OCI-LY7 (cell line): ENCODE results near the gene CDK19. TPM values are rescaled to one million over a fixed set of nuclear protein-coding genes. Genes with fewer than 3 reads are reported as not detected.

Source experiments
- BruUV-seq: library from RNA; stranded (reverse); fragments of 400-500 nt; replicated peaks from 2 replicates; lab custom pipeline; 2021; lab: Mats Ljungman, UMichigan
- CTCF ChIA-PET: fragments of 300-600 bp; sonication (Branson Sonifier 250); formaldehyde crosslinking; loops from one replicate; lab custom pipeline; 2022; ENCODE audit warnings: antibody characterized with exemption; ENCODE audit not compliant: unreplicated experiment; lab: Charles Lee
- POLR2A ChIA-PET: fragments of 300-600 bp; sonication (Branson Sonifier 250); formaldehyde crosslinking; loops from one replicate; lab custom pipeline; 2022; ENCODE audit warnings: antibody characterized with exemption; lab: Charles Lee
- DNase-seq: peaks from one replicate; pipeline ENCODE4 v3.0.0-alpha.2; 2015; ENCODE audit warnings: low spot score
- H2AFZ ChIP-seq: fragments of 200-600 bp; sonication (generic), shearing (Covaris generic); 2 replicates; pipeline ENCODE4 v1.6.1; 2014; ENCODE audit warnings: mild to moderate bottlenecking, antibody characterized with exemption, low read length, moderate library complexity
- H3K27ac ChIP-seq: fragments of 200-600 bp; sonication (generic); 2 replicates; pipeline ENCODE4 v1.5.1; 2014; ENCODE audit warnings: mixed run types, low read depth, mild to moderate bottlenecking, moderate library complexity, low read length, inconsistent platforms; ENCODE audit not compliant: poor library complexity, severe bottlenecking
- H3K36me3 ChIP-seq: fragments of 200-600 bp; sonication (generic); 2 replicates; pipeline ENCODE4 v1.6.1; 2014; ENCODE audit warnings: mild to moderate bottlenecking, antibody characterized with exemption, low read length, moderate library complexity, mixed read lengths; ENCODE audit not compliant: insufficient read depth
- H3K4me1 ChIP-seq: fragments of 200-600 bp; sonication (generic); 2 replicates; pipeline ENCODE4 v1.5.1; 2014; ENCODE audit warnings: mild to moderate bottlenecking, low read length; ENCODE audit not compliant: insufficient read depth, poor library complexity, severe bottlenecking
- H3K4me2 ChIP-seq: fragments of 200-600 bp; sonication (generic); 2 replicates; pipeline ENCODE4 v1.6.1; 2014; ENCODE audit warnings: mild to moderate bottlenecking, low read length
- H3K4me3 ChIP-seq: fragments of 200-600 bp; sonication (generic); 2 replicates; pipeline ENCODE4 v1.5.1; 2014; ENCODE audit warnings: mild to moderate bottlenecking, low read depth, low read length; ENCODE audit not compliant: poor library complexity, severe bottlenecking
- H3K79me2 ChIP-seq: fragments of 200-600 bp; sonication (generic); 2 replicates; pipeline ENCODE4 v1.6.1; 2016; ENCODE audit warnings: low read depth, mild to moderate bottlenecking, low read length, moderate library complexity, mixed read lengths; ENCODE audit not compliant: insufficient read depth
- H3K9me2 ChIP-seq: fragments of 200-600 bp; sonication (generic); 2 replicates; pipeline ENCODE4 v1.6.1; 2016; ENCODE audit warnings: mild to moderate bottlenecking, low read length, mixed read lengths; ENCODE audit not compliant: insufficient read depth
- H3K9me3 ChIP-seq: fragments of 200-600 bp; sonication (generic); 2 replicates; pipeline ENCODE4 v1.6.1; 2014; ENCODE audit warnings: mild to moderate bottlenecking, mixed run types, low read length, mixed read lengths
- H4K20me1 ChIP-seq: fragments of 200-600 bp; sonication (generic); 2 replicates; pipeline ENCODE4 v1.6.1; 2014; ENCODE audit warnings: mild to moderate bottlenecking, antibody characterized with exemption, low read length, moderate library complexity, mixed read lengths; ENCODE audit not compliant: insufficient read depth
- EZH2phosphoT487 ChIP-seq: fragments of 200-600 bp; sonication (generic); IDR thresholded peaks from 2 replicates; pipeline ENCODE4 v1.6.1; 2018; ENCODE audit warnings: low read depth, borderline replicate concordance, mild to moderate bottlenecking, mixed run types, antibody characterized with exemption, low read length, moderate library complexity, mixed read lengths
- intact Hi-C: fragments of 100-400 bp; cut with micrococcal nuclease; formaldehyde crosslinking; loops from one replicate; pipeline ENCODE4 v1.10.0; 2022; ENCODE audit not compliant: unreplicated experiment
- total RNA-seq, 2 experiments: library from RNA; depleted of rRNA in 1 of 2; stranded (reverse); fragments of >200 nt in 1 of 2; shearing (Covaris generic) in 1 of 2; gene quantifications; 2 replicates each; pipeline ENCODE4 v1.2.3, GENCODE V29; 2014 to 2022
- TF ChIP-seq, protein P1 (sequence below): fragments of 200-600 bp; sonication (generic); conservative IDR thresholded peaks from 2 replicates; pipeline ENCODE4 v1.5.1; 2014; ENCODE audit warnings: mild to moderate bottlenecking, antibody characterized with exemption, low read length, moderate library complexity, mixed read lengths

Gene CDK19
- total RNA-seq, 2 experiments from 2014 or later: 15.4 to 35.6 TPM

GRCh38 chr6:110596354-110596753 is 218.9 kb downstream of the CDK19 start:
- Histone ChIP-seq H3K4me2 (no peak overlapping the region), H3K9me3 (no peaks in the 10 kb centered on the region), H3K36me3 (no peaks in the 10 kb centered on the region), H2AFZ (no peak overlapping the region), H3K4me3 (no peak overlapping the region), H3K4me1 (no peaks in the 10 kb centered on the region), H3K9me2 (no peaks in the 10 kb centered on the region), H3K27ac (no peak overlapping the region), H3K79me2 (no peaks in the 10 kb centered on the region), H4K20me1 (no peaks in the 10 kb centered on the region)
- CTCF ChIA-PET: no interaction called here
- TF ChIP-seq EZH2phosphoT487: no peak
- TF ChIP-seq, protein P1, sequence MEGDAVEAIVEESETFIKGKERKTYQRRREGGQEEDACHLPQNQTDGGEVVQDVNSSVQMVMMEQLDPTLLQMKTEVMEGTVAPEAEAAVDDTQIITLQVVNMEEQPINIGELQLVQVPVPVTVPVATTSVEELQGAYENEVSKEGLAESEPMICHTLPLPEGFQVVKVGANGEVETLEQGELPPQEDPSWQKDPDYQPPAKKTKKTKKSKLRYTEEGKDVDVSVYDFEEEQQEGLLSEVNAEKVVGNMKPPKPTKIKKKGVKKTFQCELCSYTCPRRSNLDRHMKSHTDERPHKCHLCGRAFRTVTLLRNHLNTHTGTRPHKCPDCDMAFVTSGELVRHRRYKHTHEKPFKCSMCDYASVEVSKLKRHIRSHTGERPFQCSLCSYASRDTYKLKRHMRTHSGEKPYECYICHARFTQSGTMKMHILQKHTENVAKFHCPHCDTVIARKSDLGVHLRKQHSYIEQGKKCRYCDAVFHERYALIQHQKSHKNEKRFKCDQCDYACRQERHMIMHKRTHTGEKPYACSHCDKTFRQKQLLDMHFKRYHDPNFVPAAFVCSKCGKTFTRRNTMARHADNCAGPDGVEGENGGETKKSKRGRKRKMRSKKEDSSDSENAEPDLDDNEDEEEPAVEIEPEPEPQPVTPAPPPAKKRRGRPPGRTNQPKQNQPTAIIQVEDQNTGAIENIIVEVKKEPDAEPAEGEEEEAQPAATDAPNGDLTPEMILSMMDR: no peak
- no TSS peak for BruUV-seq
- DNase-seq: no peak
- intact Hi-C loops: no loop called here
- POLR2A ChIA-PET: no interaction called here

DNA sequence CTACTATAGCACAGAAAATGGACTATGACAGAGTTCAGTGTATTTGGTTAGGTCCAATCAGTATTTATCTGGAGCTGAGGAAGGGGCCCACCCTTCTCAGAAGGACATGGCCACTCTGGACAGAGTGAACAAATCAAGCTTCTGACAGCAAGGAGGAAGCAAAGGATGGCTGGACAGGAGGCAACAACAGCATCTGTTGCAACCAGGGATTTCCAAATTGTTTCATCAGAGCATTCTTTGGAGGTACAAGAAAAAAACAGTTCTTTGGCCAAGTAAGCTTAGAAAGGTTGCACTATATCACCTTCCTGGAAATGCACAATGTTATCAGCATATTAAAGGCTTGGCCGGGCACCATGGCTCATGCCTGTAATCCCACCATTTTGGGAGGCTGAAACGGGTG is 220.2 kb downstream of the CDK19 start:
- H3K9me3 ChIP-seq: no peaks in the 10 kb centered on the region
- BruUV-seq: no TSS peak
- POLR2A ChIA-PET: interaction anchor here (0.5 to 0.7 kb wide), 2 partner anchors 70 to 72 kb away, joined by 3 to 6 read pairs; no protein-coding TSS in a partner anchor
- no peak overlapping the region for H3K4me3 ChIP-seq
- intact Hi-C loops: no loop called here
- no peak overlapping the region for H2AFZ ChIP-seq
- no peaks in the 10 kb centered on the region for H3K36me3 ChIP-seq
- TF ChIP-seq, protein P1: no peak
- no peak for TF ChIP-seq EZH2phosphoT487
- no peak overlapping the region for H3K4me2 ChIP-seq
- CTCF ChIA-PET: no interaction called here
- H3K9me2 ChIP-seq: no peaks in the 10 kb centered on the region
- H3K27ac ChIP-seq: no peak overlapping the region
- H4K20me1 ChIP-seq: no peaks in the 10 kb centered on the region
- no peak for DNase-seq
- no peaks in the 10 kb centered on the region for H3K4me1 ChIP-seq
- H3K79me2 ChIP-seq: no peaks in the 10 kb centered on the region

DNA sequence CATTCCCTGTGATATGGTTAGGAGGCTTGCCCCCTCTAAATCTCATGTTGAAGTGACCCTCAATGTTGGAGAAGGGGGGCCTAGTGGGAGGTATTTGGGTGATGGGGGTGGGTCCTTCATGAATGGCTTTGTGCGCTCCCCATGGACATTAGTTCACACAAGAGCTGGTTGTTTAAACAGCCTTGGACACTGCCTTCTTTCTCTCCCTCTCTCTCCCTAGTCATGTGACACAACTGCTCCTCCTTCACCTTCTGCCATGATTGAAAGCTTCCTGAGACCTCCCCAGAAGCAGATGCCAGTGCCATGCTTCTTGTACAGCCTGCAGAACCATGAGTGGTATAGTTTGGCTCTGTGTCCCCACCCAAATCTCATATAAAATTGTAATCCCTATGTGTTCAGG is 221.6 kb downstream of the CDK19 start:
- POLR2A ChIA-PET: no interaction called here

More for the DNA sequence above, 221.6 kb downstream of the CDK19 start:
- H3K4me1 ChIP-seq: no peaks in the 10 kb centered on the region
- no peaks in the 10 kb centered on the region for H3K9me2 ChIP-seq
- no peak overlapping the region for H3K27ac ChIP-seq
- H2AFZ ChIP-seq: no peak overlapping the region
- CTCF ChIA-PET: no interaction called here
- DNase-seq: no peak
- H3K4me3 ChIP-seq: no peak overlapping the region
- H3K79me2 ChIP-seq: no peaks in the 10 kb centered on the region
- no peaks in the 10 kb centered on the region for H3K9me3 ChIP-seq
- intact Hi-C loops: no loop called here
- H3K36me3 ChIP-seq: no peaks in the 10 kb centered on the region
- TF ChIP-seq, protein P1: no peak
- no peak for TF ChIP-seq EZH2phosphoT487
- no peaks in the 10 kb centered on the region for H4K20me1 ChIP-seq
- no peak overlapping the region for H3K4me2 ChIP-seq
- BruUV-seq: no TSS peak
